AG04450 (cell line): ENCODE results near the gene MAPK7. TPM values are rescaled to one million over a fixed set of nuclear protein-coding genes. Genes with fewer than 3 reads are reported as not detected.

Experiments used
- CTCF ChIA-PET: fragments of 300-600, 350-600 bp; formaldehyde crosslinking; extraction: SDS; loops from one replicate; lab custom pipeline; 2022; ENCODE audit warnings: antibody characterized with exemption, inconsistent platforms; lab: Charles Lee
- POLR2A ChIA-PET: fragments of 350-600 bp; formaldehyde crosslinking; extraction: SDS; loops from one replicate; lab custom pipeline; 2021; ENCODE audit warnings: antibody characterized with exemption, inconsistent platforms; lab: Yijun Ruan, JAX
- DNase-seq: peaks from one replicate; pipeline ENCODE4 v3.0.0-alpha.2; 2011; ENCODE audit warnings: low read depth, low spot score
- H3K27ac ChIP-seq: one replicate; pipeline ENCODE4 v1.5.1; 2012; ENCODE audit warnings: low read depth, low read length, control low read depth
- H3K27me3 ChIP-seq: one replicate; pipeline ENCODE4 v1.6.0; 2012; ENCODE audit warnings: low read length; ENCODE audit not compliant: control insufficient read depth, insufficient read depth
- H3K4me3 ChIP-seq: 2 replicates; pipeline ENCODE4 v1.5.1; 2011; ENCODE audit warnings: mild to moderate bottlenecking, low read depth, low read length, control low read depth
- H3K9me3 ChIP-seq: 2 replicates; pipeline ENCODE4 v1.5.1; 2012; ENCODE audit warnings: low read length; ENCODE audit not compliant: control insufficient read depth, insufficient read depth
- polyA plus RNA-seq: library from polyadenylated mRNA; depleted of rRNA; stranded (reverse); fragments of >200 nt; gene quantifications from 2 replicates; pipeline ENCODE4 v1.2.3, GENCODE V29; 2011
- TF ChIP-seq, protein P1 (sequence below): IDR thresholded peaks from 2 replicates; pipeline ENCODE4 v1.5.1; 2011; ENCODE audit warnings: low read depth, low read length, control low read depth, inconsistent platforms

The MAPK7 gene
- polyA plus RNA-seq, 1 experiment, result 6.2 TPM

DNA sequence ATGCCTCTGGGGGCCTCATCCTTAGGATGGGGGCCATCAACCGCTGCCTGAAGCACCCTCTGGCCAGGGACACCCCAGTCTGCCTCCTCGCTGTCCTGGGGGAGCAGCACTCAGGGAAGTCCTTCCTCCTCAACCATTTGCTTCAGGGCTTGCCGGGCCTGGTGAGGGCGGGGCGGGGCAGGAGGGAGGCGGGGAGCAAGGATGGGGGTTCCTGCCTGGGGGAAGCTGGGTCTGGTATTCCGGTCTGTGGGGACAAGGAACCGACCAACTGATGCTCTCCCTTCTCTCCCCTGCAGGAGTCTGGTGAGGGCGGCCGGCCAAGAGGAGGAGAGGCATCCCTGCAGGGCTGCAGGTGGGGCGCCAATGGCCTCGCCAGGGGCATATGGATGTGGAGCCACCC lies 34.7 kb downstream of the MAPK7 start:
- CTCF ChIA-PET, result interaction anchor here (1.3 kb wide), 1 partner anchor 50 kb away, joined by 3 read pairs; no protein-coding TSS in a partner anchor

DNA sequence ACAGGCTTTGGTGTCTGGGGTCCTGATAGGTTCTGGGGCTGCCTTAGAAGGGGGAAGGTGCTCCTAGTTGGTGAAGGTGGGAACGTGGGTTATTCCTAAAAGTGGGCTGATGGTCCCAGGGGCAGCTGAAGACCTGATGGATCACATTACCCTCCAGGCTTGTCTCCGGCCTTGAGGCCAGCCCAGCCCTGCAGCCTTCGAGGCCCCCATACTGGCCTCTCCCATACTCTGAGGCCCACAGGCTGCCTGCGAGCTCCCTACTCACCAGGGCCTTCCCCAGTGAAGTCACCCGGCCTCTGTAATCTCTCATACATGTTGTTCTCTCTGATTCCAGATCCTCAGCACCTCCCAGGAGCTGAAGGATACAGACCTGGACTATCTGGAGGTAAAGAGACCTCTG lies 35.5 kb downstream of the MAPK7 start:
- no peak overlapping the region for H3K4me3 ChIP-seq
- TF ChIP-seq, protein P1, sequence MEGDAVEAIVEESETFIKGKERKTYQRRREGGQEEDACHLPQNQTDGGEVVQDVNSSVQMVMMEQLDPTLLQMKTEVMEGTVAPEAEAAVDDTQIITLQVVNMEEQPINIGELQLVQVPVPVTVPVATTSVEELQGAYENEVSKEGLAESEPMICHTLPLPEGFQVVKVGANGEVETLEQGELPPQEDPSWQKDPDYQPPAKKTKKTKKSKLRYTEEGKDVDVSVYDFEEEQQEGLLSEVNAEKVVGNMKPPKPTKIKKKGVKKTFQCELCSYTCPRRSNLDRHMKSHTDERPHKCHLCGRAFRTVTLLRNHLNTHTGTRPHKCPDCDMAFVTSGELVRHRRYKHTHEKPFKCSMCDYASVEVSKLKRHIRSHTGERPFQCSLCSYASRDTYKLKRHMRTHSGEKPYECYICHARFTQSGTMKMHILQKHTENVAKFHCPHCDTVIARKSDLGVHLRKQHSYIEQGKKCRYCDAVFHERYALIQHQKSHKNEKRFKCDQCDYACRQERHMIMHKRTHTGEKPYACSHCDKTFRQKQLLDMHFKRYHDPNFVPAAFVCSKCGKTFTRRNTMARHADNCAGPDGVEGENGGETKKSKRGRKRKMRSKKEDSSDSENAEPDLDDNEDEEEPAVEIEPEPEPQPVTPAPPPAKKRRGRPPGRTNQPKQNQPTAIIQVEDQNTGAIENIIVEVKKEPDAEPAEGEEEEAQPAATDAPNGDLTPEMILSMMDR, result no peak
- no peaks in the 10 kb centered on the region; the same call in 1 of the 2 replicates for H3K9me3 ChIP-seq
- DNase-seq, result no peak
- H3K27me3 ChIP-seq, result no peaks in the 10 kb centered on the region
- ChIA-PET POLR2A (interaction anchor here (0.6 kb wide), 1 partner anchor 9 kb away, joined by 3 read pairs; no protein-coding TSS in a partner anchor), CTCF (no interaction called here)
- no peak overlapping the region for H3K27ac ChIP-seq

More for the DNA sequence above, 34.7 kb downstream of the MAPK7 start:
- TF ChIP-seq, protein P1, result no peak
- Histone ChIP-seq H3K9me3 (no peaks in the 10 kb centered on the region; the same call in 1 of the 2 replicates), H3K27me3 (no peaks in the 10 kb centered on the region), H3K4me3 (no peak overlapping the region), H3K27ac (no peak overlapping the region)
- POLR2A ChIA-PET, result no interaction called here
- DNase-seq, result no peak

DNA sequence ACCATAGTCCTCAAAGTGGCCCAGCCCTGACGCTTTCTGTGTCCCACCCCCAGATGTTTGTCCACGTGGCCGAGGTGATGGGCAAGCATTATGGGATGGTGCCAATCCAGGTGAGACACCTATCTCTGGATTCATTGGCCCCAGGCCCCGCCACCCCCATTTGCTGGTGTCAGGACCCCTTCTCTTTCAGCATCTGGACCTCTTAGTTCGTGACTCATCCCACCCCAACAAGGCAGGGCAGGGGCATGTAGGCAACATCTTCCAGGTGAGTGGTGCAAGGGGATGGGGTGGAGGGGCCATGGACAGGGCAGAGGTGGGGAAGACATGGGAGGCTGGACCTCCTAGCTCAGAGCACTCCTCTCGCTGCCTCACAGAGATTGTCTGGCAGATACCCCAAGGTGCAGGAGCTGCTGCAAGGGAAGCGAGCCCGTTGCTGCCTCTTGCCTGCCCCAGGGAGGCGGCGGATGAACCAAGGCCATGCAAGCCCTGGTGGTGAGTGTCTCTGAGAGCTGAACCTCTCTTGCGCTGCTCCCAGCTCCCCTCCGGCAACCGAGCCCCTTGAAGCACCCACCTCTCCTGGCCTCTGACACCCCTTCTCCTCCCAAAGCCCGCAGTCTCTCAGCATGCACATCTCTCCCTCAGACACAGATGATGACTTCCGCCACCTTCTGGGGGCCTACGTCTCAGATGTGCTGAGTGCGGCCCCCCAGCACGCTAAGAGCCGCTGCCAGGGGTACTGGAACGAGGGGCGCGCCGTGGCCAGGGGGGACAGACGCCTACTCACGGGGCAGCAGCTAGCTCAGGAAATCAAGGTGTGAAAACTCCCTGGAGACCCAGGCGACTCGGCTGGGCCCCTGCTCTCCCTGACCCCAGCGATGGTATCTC lies 36.3 kb downstream of the MAPK7 start:
- no peaks in the 10 kb centered on the region for H3K27me3 ChIP-seq
- DNase-seq, result no peak
- H3K4me3 ChIP-seq, result no peak overlapping the region
- ChIA-PET CTCF (no interaction called here), POLR2A (no interaction called here)
- no peaks in the 10 kb centered on the region; the same call in 1 of the 2 replicates for H3K9me3 ChIP-seq
- TF ChIP-seq, protein P1, result no peak
- no peak overlapping the region for H3K27ac ChIP-seq

DNA sequence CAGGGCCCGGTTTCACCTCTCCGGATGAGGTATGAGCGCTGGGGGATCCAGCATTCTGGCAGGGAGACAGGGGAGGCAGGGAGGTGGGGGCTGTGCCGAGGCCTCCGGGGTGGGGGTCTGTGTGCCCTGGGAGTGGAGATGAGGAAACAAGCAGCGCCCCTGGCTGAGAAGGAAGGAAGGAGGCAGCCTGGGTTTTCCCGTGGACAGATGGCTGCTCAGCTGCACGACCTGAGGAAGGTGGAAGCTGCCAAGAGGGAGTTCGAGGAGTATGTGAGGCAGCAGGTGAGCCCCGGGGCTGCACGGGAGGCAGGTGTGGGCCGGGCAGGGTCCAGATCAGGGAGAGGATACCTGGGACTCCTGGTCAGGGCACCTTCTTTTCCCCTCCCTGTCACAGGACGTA lies 37.0 kb downstream of the MAPK7 start:
- CTCF ChIA-PET, result interaction anchor here (0.6 kb wide), 1 partner anchor 25 kb away, joined by 3 read pairs; no protein-coding TSS in a partner anchor
- POLR2A ChIA-PET, result no interaction called here
- no peak for DNase-seq

More for the DNA sequence above, 37.0 kb downstream of the MAPK7 start:
- no peaks in the 10 kb centered on the region for H3K27me3 ChIP-seq
- TF ChIP-seq, protein P1, result no peak
- no peak overlapping the region for H3K27ac ChIP-seq
- H3K4me3 ChIP-seq, result no peak overlapping the region
- H3K9me3 ChIP-seq, result no peaks in the 10 kb centered on the region; the same call in 1 of the 2 replicates
